ENCODE data around the gene GNAQ.

GNAQ gene

GRCh38 chr9:78044189-78044588 is 12.6 kb upstream of the GNAQ start:
- ATAC-seq (replicated peaks), result no peak
- DNase-seq, result no peak
- no peak overlapping the region for H3K4me3 Mint-ChIP-seq
- H3K4me1 Mint-ChIP-seq, result no peaks in the 10 kb centered on the region
- peaks cover 15 to 29% of the 10 kb centered on the region in 2 donors for H3K27me3 Mint-ChIP-seq
- no peaks in the 10 kb centered on the region for H3K9me3 Mint-ChIP-seq
- H3K27ac Mint-ChIP-seq, result no peak overlapping the region
- H3K36me3 Mint-ChIP-seq, result no peaks in the 10 kb centered on the region

- ATAC-seq (replicated peaks) (no peak), DNase-seq (no peak)
- Mint-ChIP-seq H3K36me3 (no peaks in the 10 kb centered on the region), H3K4me3 (no peak overlapping the region), H3K27me3 (peaks cover 16 to 24% of the 10 kb centered on the region in 2 donors), H3K9me3 (no peaks in the 10 kb centered on the region), H3K4me1 (no peaks in the 10 kb centered on the region), H3K27ac (no peak overlapping the region)
Measured at GRCh38 chr9:78041971-78042370, 10.4 kb upstream of the GNAQ start.

GRCh38 chr9:78040726-78041125 is 9.1 kb upstream of the GNAQ start:
- Mint-ChIP-seq H3K9me3 (no peaks in the 10 kb centered on the region), H3K36me3 (no peaks in the 10 kb centered on the region), H3K27me3 (peaks cover 25 to 29% of the 10 kb centered on the region in 2 donors), H3K27ac (no peak overlapping the region), H3K4me1 (no peaks in the 10 kb centered on the region), H3K4me3 (no peak overlapping the region)
- ATAC-seq (replicated peaks) (no peak), DNase-seq (no peak)

- Mint-ChIP-seq H3K4me3 (no peak overlapping the region), H3K36me3 (no peaks in the 10 kb centered on the region), H3K9me3 (no peaks in the 10 kb centered on the region), H3K27me3 (peaks cover 33 to 43% of the 10 kb centered on the region in 2 donors), H3K27ac (no peak overlapping the region), H3K4me1 (peaks cover 3 to 6% of the 10 kb centered on the region in 2 donors)
- ATAC-seq (replicated peaks) (no peak), DNase-seq (no peak)
Measured at GRCh38 chr9:78038620-78039300, 7.1 kb upstream of the GNAQ start.

- peak in 1 of 2 donors; percentile 44 for ATAC-seq (replicated peaks)
- Mint-ChIP-seq H3K4me1 (peaks cover 14 to 20% of the 10 kb centered on the region in 2 donors), H3K27ac (no peak overlapping the region), H3K4me3 (no peak overlapping the region), H3K27me3 (peaks cover 44 to 46% of the 10 kb centered on the region in 2 donors), H3K9me3 (no peaks in the 10 kb centered on the region), H3K36me3 (no peaks in the 10 kb centered on the region)
- DNase-seq, result no peak
Measured at GRCh38 chr9:78035383-78035993, 3.9 kb upstream of the GNAQ start.

GRCh38 chr9:78033870-78034269 is 2.3 kb upstream of the GNAQ start:
- no peak for ATAC-seq (replicated peaks)
- no peak overlapping the region for H3K27ac Mint-ChIP-seq
- peaks cover 19 to 32% of the 10 kb centered on the region in 2 donors for H3K4me1 Mint-ChIP-seq
- peaks cover 59 to 60% of the 10 kb centered on the region in 2 donors for H3K27me3 Mint-ChIP-seq
- no peaks in the 10 kb centered on the region for H3K9me3 Mint-ChIP-seq
- no peaks in the 10 kb centered on the region for H3K36me3 Mint-ChIP-seq
- DNase-seq, result no peak
- no peak overlapping the region for H3K4me3 Mint-ChIP-seq

- ATAC-seq (replicated peaks), result no peak
- peaks cover 59 to 65% of the 10 kb centered on the region in 2 donors for H3K27me3 Mint-ChIP-seq
Measured at GRCh38 chr9:78032730-78033457, 1.3 kb upstream of the GNAQ start.

GRCh38 chr9:78031893-78032729 is 500 bp upstream of the GNAQ start:
- H3K4me1 Mint-ChIP-seq, result peaks cover 19 to 32% of the 10 kb centered on the region in 2 donors

More at GRCh38 chr9:78032730-78033457, 1.3 kb upstream of the GNAQ start:
- Mint-ChIP-seq H3K4me3 (peak overlapping the region; percentile 77 to 84), H3K27ac (peak overlapping the region; percentile 85), H3K36me3 (no peaks in the 10 kb centered on the region), H3K9me3 (no peaks in the 10 kb centered on the region), H3K4me1 (peaks cover 19 to 32% of the 10 kb centered on the region in 2 donors)
- no peak for DNase-seq

GRCh38 chr9:78030553-78031443 is 813 bp downstream of the GNAQ start:
- ATAC-seq (replicated peaks) (peak; percentile 37 to 41), DNase-seq (peak; percentile 3)
- no peaks in the 10 kb centered on the region for H3K9me3 Mint-ChIP-seq
- peaks cover 53 to 55% of the 10 kb centered on the region in 2 donors for H3K27me3 Mint-ChIP-seq
- no peaks in the 10 kb centered on the region for H3K36me3 Mint-ChIP-seq
- peaks cover 19 to 32% of the 10 kb centered on the region in 2 donors for H3K4me1 Mint-ChIP-seq
- peak overlapping the region; percentile 75 to 79 for H3K4me3 Mint-ChIP-seq
- peak overlapping the region; percentile 76 for H3K27ac Mint-ChIP-seq

More at GRCh38 chr9:78031893-78032729, 500 bp upstream of the GNAQ start:
- Mint-ChIP-seq H3K9me3 (no peaks in the 10 kb centered on the region), H3K27me3 (peaks cover 58 to 65% of the 10 kb centered on the region in 2 donors), H3K27ac (peak overlapping the region; percentile 85), H3K36me3 (no peaks in the 10 kb centered on the region), H3K4me3 (peak overlapping the region; percentile 84 to 87)
- DNase-seq, result peak; percentile 1
- ATAC-seq (replicated peaks), result peak; percentile 35 to 45

- Mint-ChIP-seq H3K27me3 (peaks cover 53% of the 10 kb centered on the region in 2 donors), H3K9me3 (no peaks in the 10 kb centered on the region), H3K4me1 (peaks cover 18 to 29% of the 10 kb centered on the region in 2 donors), H3K27ac (peak overlapping the region; percentile 76), H3K4me3 (peak overlapping the region; percentile 75 to 79), H3K36me3 (no peaks in the 10 kb centered on the region)
- ATAC-seq (replicated peaks), result peak in 1 of 2 donors; percentile 21
- DNase-seq, result no peak
Measured at GRCh38 chr9:78030296-78030552, 1.4 kb downstream of the GNAQ start.

- Mint-ChIP-seq H3K4me3 (peak overlapping the region in 1 of 2 donors; percentile 79), H3K27me3 (peaks cover 49% of the 10 kb centered on the region in 2 donors), H3K36me3 (no peaks in the 10 kb centered on the region), H3K9me3 (no peaks in the 10 kb centered on the region), H3K4me1 (peaks cover 16 to 26% of the 10 kb centered on the region in 2 donors), H3K27ac (no peak overlapping the region)
- DNase-seq, result no peak
- no peak for ATAC-seq (replicated peaks)
Measured at GRCh38 chr9:78029551-78030295, 1.9 kb downstream of the GNAQ start.

- peaks cover 16 to 26% of the 10 kb centered on the region in 2 donors for H3K4me1 Mint-ChIP-seq
- DNase-seq (no peak), ATAC-seq (replicated peaks) (no peak)
- H3K36me3 Mint-ChIP-seq, result no peaks in the 10 kb centered on the region
- H3K27ac Mint-ChIP-seq, result no peak overlapping the region
- H3K4me3 Mint-ChIP-seq, result no peak overlapping the region
- H3K9me3 Mint-ChIP-seq, result no peaks in the 10 kb centered on the region
- peaks cover 47 to 48% of the 10 kb centered on the region in 2 donors for H3K27me3 Mint-ChIP-seq
Measured at GRCh38 chr9:78028926-78029325, 2.7 kb downstream of the GNAQ start.

- Mint-ChIP-seq H3K36me3 (no peaks in the 10 kb centered on the region), H3K4me1 (peaks cover 8 to 27% of the 10 kb centered on the region in 2 donors), H3K9me3 (no peaks in the 10 kb centered on the region)
Measured at GRCh38 chr9:78026947-78027346, 4.7 kb downstream of the GNAQ start.

More at GRCh38 chr9:78026947-78027346, 4.7 kb downstream of the GNAQ start:
- no peak for DNase-seq
- Mint-ChIP-seq H3K27me3 (peaks cover 35 to 41% of the 10 kb centered on the region in 2 donors), H3K27ac (no peak overlapping the region), H3K4me3 (no peak overlapping the region)
- no peak for ATAC-seq (replicated peaks)
